Keratinocyte (primary cell): ENCODE data around the gene CD40.

Source experiments
- CTCF ChIP-seq, 3 experiments: IDR thresholded peaks in 1 of 3; conservative IDR thresholded peaks in 1 of 3; optimal IDR thresholded peaks in 1 of 3; 2 replicates in 2 of 3; 3 replicates in 1 of 3; pipeline versions ENCODE3 to v1.5.1; 2011; ENCODE audit warnings: low read length in 3 of 3, mild to moderate bottlenecking in 3 of 3, moderate library complexity in 2 of 3, control low read depth in 1 of 3, inconsistent platforms in 1 of 3; ENCODE audit not compliant: insufficient read depth in 2 of 3; ENCODE audit errors: extremely low read depth in 1 of 3
- EZH2 ChIP-seq: IDR thresholded peaks from one replicate; pipeline ENCODE4 v1.6.1; 2012; ENCODE audit warnings: inconsistent platforms, mild to moderate bottlenecking, low read length, moderate library complexity

DNA sequence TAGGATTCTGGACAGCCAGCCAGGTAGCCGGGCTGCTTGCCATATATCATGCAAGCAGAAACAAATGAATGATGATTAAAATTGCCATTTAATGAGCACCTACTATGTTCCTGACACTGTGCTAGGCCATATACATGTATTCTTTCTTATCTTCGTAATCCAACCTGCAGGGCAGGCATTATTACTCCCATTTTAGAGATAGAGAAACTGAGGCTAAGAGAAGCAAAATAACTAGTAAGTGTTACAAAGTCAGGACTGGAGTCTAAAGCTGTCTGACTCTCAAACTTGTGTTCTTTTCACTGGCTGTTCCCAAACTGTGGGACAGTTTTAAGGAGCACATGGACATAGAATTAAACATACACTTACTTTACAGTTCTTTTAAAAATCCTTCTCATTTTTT, 2.0 kb downstream of the CD40 start:
- no peak for TF ChIP-seq CTCF (optimal IDR thresholded peaks at IDR 0.05 in 1 of 3, IDR thresholded peaks at IDR 0.05 in 1 of 3, conservative IDR thresholded peaks at IDR 0.05 in 1 of 3; ENCODE audit: extremely low read depth in 1 of 3, insufficient read depth in 2 of 3, low read length in 3 of 3)
- TF ChIP-seq EZH2 = no peak
